Stomach (tissue), 9 donors: ENCODE measurements around the gene MYH14. TPM values are rescaled to one million over a fixed set of nuclear protein-coding genes. Genes with fewer than 3 reads are reported as not detected.

Experiments used
- DNase-seq, 2 donors: peaks; one replicate each; pipeline versions ENCODE4 v3.0.0 to v3.0.0-alpha.2; 2013 to 2019
- H3K27ac ChIP-seq, 5 donors: fragments of 200-600 bp in 4 of 5; sonication (generic) in 4 of 5; one replicate each; pipeline ENCODE4 v1.5.1; 2013 to 2019; ENCODE audit warnings: mild to moderate bottlenecking in 1 of 5, moderate library complexity in 1 of 5
- H3K27me3 ChIP-seq, 3 donors: fragments of 200-600 bp; sonication (generic); one replicate each; pipeline ENCODE4 v1.5.1; 2017 to 2019; ENCODE audit warnings: mixed run types in 1 of 3
- H3K36me3 ChIP-seq, 4 donors: fragments of 200-600 bp; sonication (generic); 1 replicate in 3 of 4; 2 replicates in 1 of 4; pipeline ENCODE4 v1.5.1; 2016 to 2019
- H3K4me1 ChIP-seq, 4 donors: fragments of 200-600 bp; sonication (generic); one replicate each; pipeline ENCODE4 v1.5.1; 2016 to 2019
- H3K4me3 ChIP-seq, 4 donors: fragments of 200-600 bp; sonication (generic) in 3 of 4; one replicate each; pipeline ENCODE4 v1.5.1; 2016 to 2019; ENCODE audit warnings: mild to moderate bottlenecking in 1 of 4
- H3K9me3 ChIP-seq, 4 donors: fragments of 200-600 bp; sonication (generic); one replicate each; pipeline ENCODE4 v1.5.1; 2016 to 2019
- CTCF ChIP-seq, 7 experiments: fragments of 450-650 bp in 4 of 7; fragments of 200-600 bp in 3 of 7; sonication (generic) in 3 of 7; IDR thresholded peaks; one replicate each; pipeline ENCODE4 v1.5.1; 2016 to 2019; ENCODE audit warnings: antibody characterized with exemption in 7 of 7, control low read depth in 2 of 7, mild to moderate bottlenecking in 1 of 7
- EP300 ChIP-seq: sonication (generic); formaldehyde crosslinking; IDR thresholded peaks from one replicate; pipeline ENCODE4 v1.6.1; 2017; ENCODE audit warnings: antibody characterized with exemption
- POLR2A ChIP-seq, 4 donors: fragments of 450-650 bp; IDR thresholded peaks; one replicate each; pipeline ENCODE4 v1.6.1; 2016; ENCODE audit warnings: antibody characterized with exemption in 4 of 4, control low read depth in 2 of 4, mild to moderate bottlenecking in 1 of 4, moderate library complexity in 1 of 4
- POLR2AphosphoS5 ChIP-seq, 3 donors: sonication (generic); formaldehyde crosslinking; IDR thresholded peaks; one replicate each; pipeline ENCODE4 v1.6.1; 2016; ENCODE audit warnings: antibody characterized with exemption in 3 of 3
- WGBS, 5 donors: extraction: QIAGEN DNeasy Blood & Tissue Kit in 3 of 5; methylation state at CpG; one replicate each; pipeline versions ENCODE4 v1.1.5 to v1.1.7; 2013 to 2018; 5-methylcytosine and 5-hydroxymethylcytosine counted together
- intact Hi-C: fragments of 100-400 bp; cut with DNase I; formaldehyde crosslinking; loops from one replicate; pipeline ENCODE4 v1.15.1; 2023; ENCODE audit warnings: low total_unique reads
- polyA plus RNA-seq, 3 donors: library from polyadenylated mRNA; stranded (reverse); fragments of 200-250 nt; gene quantifications; one replicate each; pipeline ENCODE4 v1.2.3, GENCODE V29; 2013
- total RNA-seq, 5 donors: library from RNA; depleted of rRNA; stranded (reverse); fragments of >200 nt; gene quantifications; one replicate each; pipeline versions ENCODE4 v1.1.0 to v1.2.3, GENCODE V29; 2014 to 2016
- donor health status: healthy with polysubstance abuse.
- donor health status: Bipolar disorder and iron deficiency.
- donor health status: healthy.

MYH14 gene
- total and polyA plus RNA-seq, 8 donors = 21.6 to 392 (median 43.4) TPM

- no peaks in the 10 kb centered on the region for H3K36me3 ChIP-seq
- H3K4me3 ChIP-seq = peak overlapping the region; percentile 55 to 64 (median 58)
- TF ChIP-seq POLR2AphosphoS5 (IDR thresholded peaks at IDR 0.05) = no peak
- no peak for TF ChIP-seq CTCF (IDR thresholded peaks at IDR 0.05)
- no peak for TF ChIP-seq EP300
- no peak for TF ChIP-seq POLR2A (IDR thresholded peaks at IDR 0.05)
- H3K27me3 ChIP-seq = peaks cover 0 to 77% (median 41%) of the 10 kb centered on the region in 3 donors
- peak overlapping the region; percentile 87 to 91 (median 88) for H3K27ac ChIP-seq
- no peaks in the 10 kb centered on the region for H3K9me3 ChIP-seq
- intact Hi-C loops = no loop called here
- peaks cover 3 to 39% (median 34%) of the 10 kb centered on the region in 4 donors for H3K4me1 ChIP-seq
- WGBS, 5 donors = 43 to 53% (median 50%) methylated on average over 7 of the region's 7 CpGs
- DNase-seq = no peak
Observed at GRCh38 chr19:50204081-50204428, 633 bp downstream of the MYH14 start.

- peak overlapping the region; percentile 30 to 61 (median 40) for H3K4me3 ChIP-seq
- WGBS, 5 donors = 7 to 15% (median 7%) methylated on average over 17 to 49 of the region's 49 CpGs
- TF ChIP-seq EP300 (no peak), POLR2A (IDR thresholded peaks at IDR 0.05) (peak in 1 of 4 donors; percentile 13), POLR2AphosphoS5 (IDR thresholded peaks at IDR 0.05) (peak in 2 of 3 donors; percentile 73 to 76), CTCF (IDR thresholded peaks at IDR 0.05) (no peak)
- peak overlapping the region; percentile 79 to 91 (median 87) for H3K27ac ChIP-seq
- peaks cover 0 to 35% (median 26%) of the 10 kb centered on the region in 4 donors for H3K4me1 ChIP-seq
- intact Hi-C loops = no loop called here
- H3K27me3 ChIP-seq = peaks cover 0 to 69% (median 41%) of the 10 kb centered on the region in 3 donors
- peak; percentile 94 to 96 for DNase-seq
- no peaks in the 10 kb centered on the region for H3K36me3 ChIP-seq
- H3K9me3 ChIP-seq = no peaks in the 10 kb centered on the region
Observed at GRCh38 chr19:50204811-50205675, 1.6 kb downstream of the MYH14 start.

GRCh38 chr19:50205681-50206138 lies 2.3 kb downstream of the MYH14 start:
- H3K4me3 ChIP-seq = peak overlapping the region; percentile 30 to 61 (median 40)
- peak overlapping the region; percentile 79 to 91 (median 87) for H3K27ac ChIP-seq
- TF ChIP-seq POLR2AphosphoS5 (IDR thresholded peaks at IDR 0.05) (peak in 2 of 3 donors; percentile 61 to 73), CTCF (IDR thresholded peaks at IDR 0.05) (no peak)
- peaks cover 0 to 35% (median 26%) of the 10 kb centered on the region in 4 donors for H3K4me1 ChIP-seq
- H3K27me3 ChIP-seq = peaks cover 0 to 65% (median 41%) of the 10 kb centered on the region in 3 donors
- DNase-seq = peak; percentile 85 to 88
- H3K9me3 ChIP-seq = no peaks in the 10 kb centered on the region
- intact Hi-C loops = no loop called here
- WGBS, 5 donors = 11 to 38% (median 18%) methylated on average over 3 to 12 of the region's 12 CpGs
- peaks cover 0 to 7% (median 5%) of the 10 kb centered on the region in 4 donors for H3K36me3 ChIP-seq

GRCh38 chr19:50206191-50206590 lies 2.8 kb downstream of the MYH14 start:
- Histone ChIP-seq H3K4me1 (peaks cover 0 to 35% (median 26%) of the 10 kb centered on the region in 4 donors), H3K27ac (peak overlapping the region; percentile 79 to 91 (median 87)), H3K27me3 (peaks cover 0 to 60% (median 41%) of the 10 kb centered on the region in 3 donors), H3K4me3 (peak overlapping the region in 3 of 4 donors; percentile 30 to 61 (median 44)), H3K36me3 (peaks cover 0 to 11% (median 10%) of the 10 kb centered on the region in 4 donors), H3K9me3 (no peaks in the 10 kb centered on the region)
- 53 to 58% (median 55%) methylated on average over 6 of the region's 6 CpGs for WGBS, 5 donors
- TF ChIP-seq POLR2A (IDR thresholded peaks at IDR 0.05) (no peak), POLR2AphosphoS5 (IDR thresholded peaks at IDR 0.05) (no peak), EP300 (no peak), CTCF (IDR thresholded peaks at IDR 0.05) (no peak)
- intact Hi-C loops = no loop called here
- peak in 1 of 2 donors; percentile 61 for DNase-seq
